Testis (tissue), 2 donors: ENCODE measurements around the gene STX18.

ENCODE experiments used
- POLR2A ChIP-seq: fragments of 450-650 bp; IDR thresholded peaks from one replicate; pipeline ENCODE4 v1.6.1; 2017; ENCODE audit warnings: antibody characterized with exemption, mild to moderate bottlenecking, moderate library complexity
- TF ChIP-seq, protein P1 (sequence below), 3 experiments: fragments of 450-650 bp in 2 of 3; fragments of 200-600 bp in 1 of 3; sonication (generic) in 1 of 3; IDR thresholded peaks; one replicate each; pipeline ENCODE4 v1.5.1; 2016 to 2019; ENCODE audit warnings: antibody characterized with exemption in 3 of 3, mild to moderate bottlenecking in 2 of 3, moderate library complexity in 1 of 3

DNA sequence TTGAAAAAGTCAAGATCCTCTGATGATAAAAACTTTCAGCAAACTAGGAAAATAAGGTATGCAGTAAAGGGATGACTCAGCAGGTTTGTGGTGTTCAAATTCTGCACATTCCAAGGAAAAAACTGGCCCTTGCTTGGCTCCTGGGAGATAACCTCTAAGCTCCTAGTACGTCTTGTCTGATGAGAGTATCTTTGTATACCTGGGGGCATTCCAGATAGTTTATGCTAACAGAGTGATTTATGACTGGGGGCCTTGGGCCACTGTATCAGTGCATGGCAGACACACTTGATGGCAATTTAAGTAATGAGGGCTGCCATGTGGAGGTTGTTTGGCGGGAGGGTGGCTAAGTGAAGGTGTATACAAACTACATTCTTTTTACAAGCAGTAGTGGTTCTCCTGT, 98.0 kb downstream of the STX18 start:
- TF ChIP-seq, protein P1, sequence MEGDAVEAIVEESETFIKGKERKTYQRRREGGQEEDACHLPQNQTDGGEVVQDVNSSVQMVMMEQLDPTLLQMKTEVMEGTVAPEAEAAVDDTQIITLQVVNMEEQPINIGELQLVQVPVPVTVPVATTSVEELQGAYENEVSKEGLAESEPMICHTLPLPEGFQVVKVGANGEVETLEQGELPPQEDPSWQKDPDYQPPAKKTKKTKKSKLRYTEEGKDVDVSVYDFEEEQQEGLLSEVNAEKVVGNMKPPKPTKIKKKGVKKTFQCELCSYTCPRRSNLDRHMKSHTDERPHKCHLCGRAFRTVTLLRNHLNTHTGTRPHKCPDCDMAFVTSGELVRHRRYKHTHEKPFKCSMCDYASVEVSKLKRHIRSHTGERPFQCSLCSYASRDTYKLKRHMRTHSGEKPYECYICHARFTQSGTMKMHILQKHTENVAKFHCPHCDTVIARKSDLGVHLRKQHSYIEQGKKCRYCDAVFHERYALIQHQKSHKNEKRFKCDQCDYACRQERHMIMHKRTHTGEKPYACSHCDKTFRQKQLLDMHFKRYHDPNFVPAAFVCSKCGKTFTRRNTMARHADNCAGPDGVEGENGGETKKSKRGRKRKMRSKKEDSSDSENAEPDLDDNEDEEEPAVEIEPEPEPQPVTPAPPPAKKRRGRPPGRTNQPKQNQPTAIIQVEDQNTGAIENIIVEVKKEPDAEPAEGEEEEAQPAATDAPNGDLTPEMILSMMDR (IDR thresholded peaks at IDR 0.05) = no peak
- TF ChIP-seq POLR2A = no peak
